SK-N-MC (cell line): Measurements from ENCODE around the gene GOLGA8A.
"Not testable (repeated sequence)": the region's sequence is repeated elsewhere in the genome, so short reads cannot be mapped to it uniquely, and the experiment has no call there.

Experiments
- EZH2 ChIP-seq: fragments of 200-600 bp; sonication (generic); IDR thresholded peaks from one replicate; pipeline ENCODE4 v1.6.1; 2017; ENCODE audit warnings: antibody characterized with exemption
- POLR2AphosphoS5 ChIP-seq: IDR thresholded peaks from 2 replicates; pipeline ENCODE4 v1.6.1; 2012; ENCODE audit warnings: mild to moderate bottlenecking, low read depth, low read length, borderline replicate concordance

- not testable (repeated sequence) for TF ChIP-seq EZH2, POLR2AphosphoS5
Observed at GRCh38 chr15:34389594-34390086, 48.0 kb downstream of the GOLGA8A start.
